Cardiac muscle cell (in vitro differentiated cells and primary cell): ENCODE measurements around the gene SLC25A11. TPM values are rescaled to one million over a fixed set of nuclear protein-coding genes. Genes with fewer than 3 reads are reported as not detected.
A peak's percentile ranks its signal among the peaks of the same experiment; 100 is the strongest.

ENCODE experiments used
- DNase-seq, 2 donors: peaks; one replicate each; pipeline versions ENCODE4 v3.0.0 to v3.0.0-alpha.2; 2010 to 2017; ENCODE audit warnings: low read depth in 1 of 2, low spot score in 1 of 2
- H3K27ac ChIP-seq: fragments of 200-600 bp; sonication (generic); 2 replicates; pipeline ENCODE4 v1.5.1; 2016
- H3K27me3 ChIP-seq: fragments of 200-600 bp; sonication (generic); 2 replicates; pipeline ENCODE4 v1.6.0; 2016; ENCODE audit warnings: control low read depth
- H3K36me3 ChIP-seq: fragments of 200-600 bp; sonication (generic); 2 replicates; pipeline ENCODE4 v1.5.1; 2016; ENCODE audit warnings: control low read depth
- H3K4me1 ChIP-seq: fragments of 200-600 bp; sonication (generic); 2 replicates; pipeline ENCODE4 v1.8.1; 2017; ENCODE audit warnings: low read depth, mild to moderate bottlenecking, mixed run types
- H3K4me3 ChIP-seq: fragments of 200-600 bp; sonication (generic); 2 replicates; pipeline ENCODE4 v1.5.1; 2016; ENCODE audit warnings: mild to moderate bottlenecking
- H3K9me3 ChIP-seq: fragments of 200-600 bp; sonication (generic); 2 replicates; pipeline ENCODE4 v1.5.1; 2017; ENCODE audit warnings: low read depth, mild to moderate bottlenecking, control low read depth
- polyA plus RNA-seq: library from polyadenylated mRNA; unstranded; fragments of >200 nt; fragmentation: Nextera tagmentation; extraction: Ambion mirVana; gene quantifications from 2 replicates; pipeline ENCODE4 v1.2.1, GENCODE V29; 2016
- total RNA-seq: library from RNA; depleted of rRNA; stranded (reverse); fragments of >200 nt; gene quantifications from 2 replicates; pipeline ENCODE4 v1.2.3, GENCODE V29; 2016
- TF ChIP-seq, protein P1 (sequence below): IDR thresholded peaks from 2 replicates; pipeline ENCODE4 v1.5.1; 2012; ENCODE audit warnings: low read depth, mild to moderate bottlenecking, low read length

Gene SLC25A11
- total and polyA plus RNA-seq, 2 experiments from 2014 or later = 127 to 223 TPM

DNA sequence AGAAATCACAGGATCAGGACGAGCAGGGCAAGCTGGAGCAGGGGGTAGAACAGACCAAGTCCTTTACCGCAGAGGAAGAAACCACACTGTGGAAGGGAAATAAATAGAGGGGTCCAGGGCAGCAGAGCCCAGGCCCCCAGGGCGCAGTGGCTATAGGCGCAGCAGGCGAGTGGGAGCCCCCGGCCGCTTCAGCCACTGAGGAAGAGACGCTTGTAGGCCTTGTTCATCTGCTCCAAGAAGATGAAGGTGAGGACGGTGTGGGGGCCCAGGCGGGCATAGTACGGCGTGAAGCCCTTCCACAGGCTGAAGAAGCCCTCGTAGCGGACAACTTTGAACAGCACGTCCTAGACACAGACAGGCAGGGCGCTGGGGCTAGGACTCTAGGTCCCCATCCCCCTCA lies 2.3 kb downstream of the SLC25A11 start:
- no peak for DNase-seq
- H3K27ac ChIP-seq = no peak overlapping the region
- H3K36me3 ChIP-seq = peaks cover 15% of the 10 kb centered on the region
- no peak overlapping the region for H3K4me3 ChIP-seq
- no peaks in the 10 kb centered on the region for H3K27me3 ChIP-seq
- H3K4me1 ChIP-seq = peaks cover 16% of the 10 kb centered on the region
- no peaks in the 10 kb centered on the region for H3K9me3 ChIP-seq
- TF ChIP-seq, protein P1, sequence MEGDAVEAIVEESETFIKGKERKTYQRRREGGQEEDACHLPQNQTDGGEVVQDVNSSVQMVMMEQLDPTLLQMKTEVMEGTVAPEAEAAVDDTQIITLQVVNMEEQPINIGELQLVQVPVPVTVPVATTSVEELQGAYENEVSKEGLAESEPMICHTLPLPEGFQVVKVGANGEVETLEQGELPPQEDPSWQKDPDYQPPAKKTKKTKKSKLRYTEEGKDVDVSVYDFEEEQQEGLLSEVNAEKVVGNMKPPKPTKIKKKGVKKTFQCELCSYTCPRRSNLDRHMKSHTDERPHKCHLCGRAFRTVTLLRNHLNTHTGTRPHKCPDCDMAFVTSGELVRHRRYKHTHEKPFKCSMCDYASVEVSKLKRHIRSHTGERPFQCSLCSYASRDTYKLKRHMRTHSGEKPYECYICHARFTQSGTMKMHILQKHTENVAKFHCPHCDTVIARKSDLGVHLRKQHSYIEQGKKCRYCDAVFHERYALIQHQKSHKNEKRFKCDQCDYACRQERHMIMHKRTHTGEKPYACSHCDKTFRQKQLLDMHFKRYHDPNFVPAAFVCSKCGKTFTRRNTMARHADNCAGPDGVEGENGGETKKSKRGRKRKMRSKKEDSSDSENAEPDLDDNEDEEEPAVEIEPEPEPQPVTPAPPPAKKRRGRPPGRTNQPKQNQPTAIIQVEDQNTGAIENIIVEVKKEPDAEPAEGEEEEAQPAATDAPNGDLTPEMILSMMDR = no peak

DNA sequence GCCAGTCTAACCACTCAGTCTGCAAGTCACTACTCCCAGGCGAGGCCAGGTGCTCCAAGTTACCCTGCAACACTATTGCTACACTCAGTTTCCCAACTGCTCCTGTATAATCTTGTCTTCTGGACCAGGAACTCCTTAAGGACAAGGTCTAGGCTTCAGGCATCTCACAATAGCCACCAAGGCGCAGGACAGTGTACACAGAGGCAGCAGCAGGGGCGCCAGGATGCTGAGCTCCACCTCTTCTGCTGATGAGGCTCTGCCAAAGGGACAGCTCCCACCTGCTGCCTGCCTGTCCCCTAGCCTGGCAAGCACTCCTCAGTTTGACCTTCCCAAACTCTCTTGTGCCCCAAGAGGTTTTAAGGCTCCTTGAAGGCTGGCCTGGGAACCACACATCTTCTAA lies 3.4 kb downstream of the SLC25A11 start:
- Histone ChIP-seq H3K4me3 (no peak overlapping the region), H3K4me1 (peaks cover 14% of the 10 kb centered on the region), H3K9me3 (no peaks in the 10 kb centered on the region), H3K27me3 (no peaks in the 10 kb centered on the region), H3K27ac (no peak overlapping the region), H3K36me3 (peaks cover 11% of the 10 kb centered on the region)
- TF ChIP-seq, protein P1 = no peak
- no peak for DNase-seq

DNA sequence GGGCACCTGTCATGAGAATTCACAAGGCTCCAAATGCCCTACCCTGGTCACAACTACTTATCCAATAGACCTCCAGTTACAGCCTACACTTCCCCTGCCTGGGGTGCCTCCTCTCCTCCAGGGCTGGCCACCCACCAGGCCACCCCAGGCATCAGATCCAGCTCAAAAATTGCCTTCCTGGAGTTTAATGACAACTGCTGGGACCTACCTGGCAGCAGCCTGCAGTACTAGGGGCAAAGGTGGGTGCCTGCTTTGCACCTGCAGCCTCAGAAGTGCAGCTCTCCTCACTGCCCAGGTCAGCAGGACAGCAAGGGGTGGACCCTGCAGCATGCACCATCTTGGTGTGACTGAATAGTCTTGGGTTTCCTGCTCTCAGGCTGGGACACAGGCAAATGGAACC lies 4.2 kb downstream of the SLC25A11 start:
- H3K27ac ChIP-seq = no peak overlapping the region
- TF ChIP-seq, protein P1 = no peak
- peaks cover 11% of the 10 kb centered on the region for H3K36me3 ChIP-seq
- no peak for DNase-seq
- H3K4me3 ChIP-seq = no peak overlapping the region
- no peaks in the 10 kb centered on the region for H3K9me3 ChIP-seq
- H3K27me3 ChIP-seq = no peaks in the 10 kb centered on the region
- H3K4me1 ChIP-seq = peaks cover 8% of the 10 kb centered on the region

DNA sequence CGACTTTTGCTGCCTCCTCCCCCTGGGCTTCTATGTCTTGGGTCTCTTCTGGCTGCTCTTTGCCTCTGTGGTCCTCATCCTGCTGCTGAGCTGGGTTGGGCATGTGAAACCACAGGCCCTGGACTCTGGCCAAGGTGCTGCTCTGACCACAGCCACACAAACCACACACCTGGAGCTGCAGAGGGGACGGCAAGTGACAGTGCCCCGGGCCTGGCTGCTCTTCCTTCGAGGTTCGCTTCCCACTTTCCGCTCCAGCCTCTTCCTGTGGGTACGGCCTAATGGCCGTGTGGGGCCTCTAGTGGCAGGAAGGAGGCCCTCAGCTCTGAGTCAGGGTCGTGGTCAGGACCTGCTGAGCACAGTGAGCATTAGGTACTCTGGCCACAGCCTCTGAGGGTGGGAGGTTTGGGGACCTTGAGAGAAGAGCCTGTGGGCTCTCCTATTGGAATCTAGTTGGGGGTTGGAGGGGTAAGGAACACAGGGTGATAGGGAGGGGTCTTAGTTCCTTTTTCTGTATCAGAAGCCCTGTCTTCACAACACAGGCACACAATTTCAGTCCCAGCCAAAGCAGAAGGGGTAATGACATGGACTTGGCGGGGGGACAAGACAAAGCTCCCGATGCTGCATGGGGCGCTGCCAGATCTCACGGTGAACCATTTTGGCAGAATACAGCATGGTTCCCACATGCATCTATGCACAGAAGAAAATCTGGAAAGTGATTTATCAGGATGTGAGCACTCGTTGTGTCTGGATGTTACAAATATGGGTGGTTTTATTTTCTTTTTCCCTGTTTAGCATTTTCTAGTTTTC lies 5.5 kb downstream of the SLC25A11 start:
- Histone ChIP-seq H3K4me3 (no peak overlapping the region), H3K4me1 (peaks cover 8% of the 10 kb centered on the region), H3K27me3 (no peaks in the 10 kb centered on the region), H3K27ac (peak overlapping the region; percentile 34), H3K36me3 (peaks cover 11% of the 10 kb centered on the region), H3K9me3 (no peaks in the 10 kb centered on the region)
- DNase-seq = peak in 1 of 2 donors; percentile 59
- TF ChIP-seq, protein P1 = peak; percentile 58

DNA sequence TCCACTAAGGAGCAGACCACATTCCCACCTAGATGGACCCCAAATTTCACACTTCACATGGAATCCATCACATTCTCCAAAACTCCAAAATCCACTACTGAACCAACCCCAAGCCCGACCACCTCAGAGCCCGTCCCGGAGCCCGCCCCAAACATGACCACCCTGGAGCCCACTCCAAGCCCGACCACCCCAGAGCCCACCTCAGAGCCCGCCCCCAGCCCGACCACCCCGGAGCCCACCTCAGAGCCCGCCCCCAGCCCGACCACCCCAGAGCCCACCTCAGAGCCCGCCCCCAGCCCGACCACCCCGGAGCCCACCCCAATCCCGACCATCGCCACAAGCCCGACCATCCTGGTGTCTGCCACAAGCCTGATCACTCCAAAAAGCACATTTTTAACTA lies 6.2 kb downstream of the SLC25A11 start:
- Histone ChIP-seq H3K9me3 (no peaks in the 10 kb centered on the region), H3K27ac (peak overlapping the region; percentile 34), H3K27me3 (no peaks in the 10 kb centered on the region), H3K4me3 (no peak overlapping the region), H3K36me3 (peaks cover 11% of the 10 kb centered on the region), H3K4me1 (peaks cover 4% of the 10 kb centered on the region)
- TF ChIP-seq, protein P1 = no peak
- no peak for DNase-seq
